GM12891 (cell line): ENCODE measurements around the gene NLRP14.

ENCODE experiments used
- POLR2A ChIP-seq: IDR thresholded peaks from 2 replicates; pipeline ENCODE4 v1.6.1; 2011; ENCODE audit warnings: low read depth, low read length, control low read depth
- POLR2AphosphoS5 ChIP-seq: IDR thresholded peaks from 2 replicates; pipeline ENCODE4 v1.6.1; 2011; ENCODE audit warnings: low read depth, low read length, control low read depth

DNA sequence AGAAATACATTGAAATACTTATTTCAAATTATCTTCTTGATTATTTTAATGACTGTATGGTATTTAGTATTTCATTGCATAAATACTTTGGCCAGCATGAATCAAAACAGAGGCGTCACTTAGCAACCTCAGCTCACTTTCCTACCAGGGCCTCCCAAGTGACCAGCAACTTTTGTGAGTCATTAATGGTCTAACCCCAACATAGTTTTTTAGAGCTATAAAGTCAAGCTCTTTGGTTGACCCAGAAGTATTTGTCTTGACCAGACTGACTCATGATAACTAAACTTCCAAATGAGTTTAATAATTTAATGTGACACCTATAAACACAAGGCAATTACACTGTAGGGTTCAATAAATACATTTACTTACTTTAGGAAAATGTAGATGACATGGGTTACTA, 40.6 kb downstream of the NLRP14 start:
- TF ChIP-seq POLR2A, result no peak
- TF ChIP-seq POLR2AphosphoS5, result no peak
